Endometrial microvascular endothelial cells (primary cell): Measurements from ENCODE around the gene BNIP1. TPM values are rescaled to one million over a fixed set of nuclear protein-coding genes. Genes with fewer than 3 reads are reported as not detected.

Experiments used
- in situ Hi-C: cut with HindIII; loops from 2 replicates; pipeline ENCODE4 v1.10.0; 2017; ENCODE audit warnings: low sequenced_read_pairs, low pct_unique_long_range_greater_than_20kb; ENCODE audit errors: inconsistent ontology term
- total RNA-seq: library from RNA; depleted of rRNA; stranded (reverse); fragments of >200 nt; gene quantifications from one replicate; pipeline ENCODE4 v1.2.3, GENCODE V29; 2015; ENCODE audit errors: inconsistent ontology term

Gene BNIP1
- total RNA-seq, 1 donor from 2014 or later, result 24.2 TPM

DNA sequence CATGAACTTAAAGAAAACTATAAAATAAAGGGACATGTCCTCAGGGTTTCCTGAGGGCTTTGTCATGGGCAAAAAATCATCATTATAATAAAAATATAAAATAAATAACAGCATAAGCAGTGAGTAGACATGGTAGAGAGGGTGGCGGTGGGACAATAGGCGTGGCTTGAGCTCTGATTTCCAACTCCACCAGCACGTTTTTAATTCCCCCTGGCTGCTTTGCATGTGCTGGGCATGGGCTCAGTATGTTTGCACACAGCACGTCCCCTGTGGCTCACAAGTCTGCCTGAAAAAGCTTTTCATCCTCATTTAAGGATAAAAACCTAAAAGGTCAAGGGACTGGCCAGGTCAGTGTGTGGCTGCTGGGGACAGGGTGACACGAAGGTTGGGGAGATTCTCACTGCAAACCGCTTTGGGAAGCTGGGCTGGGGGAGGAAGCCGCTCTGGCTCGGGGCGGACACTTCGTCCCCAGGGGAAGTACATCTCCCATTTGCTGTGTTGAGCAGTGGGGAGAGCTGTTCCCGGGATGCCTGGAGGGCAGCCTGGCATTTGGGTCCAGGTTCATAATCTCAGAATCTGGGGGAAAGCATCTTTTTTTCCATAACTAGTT, 58.0 kb downstream of the BNIP1 start:
- in situ Hi-C loops, result no loop called here

DNA sequence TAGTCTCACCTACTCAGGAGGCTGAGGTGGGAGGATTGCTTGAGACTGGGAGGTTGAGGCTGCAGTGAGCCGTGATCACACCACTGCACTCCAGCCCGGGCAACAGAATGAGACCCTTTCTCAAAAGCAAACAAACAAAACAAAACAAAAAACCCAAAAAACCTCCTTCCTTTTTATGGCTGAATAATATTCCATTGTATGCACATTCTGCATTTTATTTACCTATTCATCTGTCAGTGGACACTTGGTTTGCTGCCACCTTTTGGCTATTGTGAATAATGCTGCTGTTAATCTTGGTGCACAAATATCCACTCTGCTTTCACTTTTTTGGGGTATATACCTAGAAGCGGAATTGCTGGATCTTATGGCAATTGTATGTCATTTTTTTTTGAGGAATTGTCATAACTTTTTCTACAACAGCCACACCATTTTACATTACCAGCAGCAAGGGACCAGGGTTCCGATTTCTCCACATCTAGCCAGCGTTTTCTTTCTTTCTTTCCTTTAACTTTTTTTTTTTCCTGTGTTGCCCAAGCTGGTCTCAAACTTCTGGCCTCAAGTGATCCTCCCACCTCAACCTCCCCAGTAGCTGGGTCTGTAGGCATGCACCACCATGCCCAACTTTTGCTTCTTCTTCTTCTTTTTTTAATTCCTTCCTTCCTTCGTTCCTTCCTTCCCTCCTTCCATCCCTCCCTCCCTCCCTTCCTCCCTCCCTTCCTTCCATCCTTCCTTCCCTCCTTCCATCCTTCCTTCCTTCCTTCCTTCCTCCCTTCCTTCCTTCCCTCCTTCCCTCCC, 60.1 kb downstream of the BNIP1 start:
- in situ Hi-C loops, result no loop called here

DNA sequence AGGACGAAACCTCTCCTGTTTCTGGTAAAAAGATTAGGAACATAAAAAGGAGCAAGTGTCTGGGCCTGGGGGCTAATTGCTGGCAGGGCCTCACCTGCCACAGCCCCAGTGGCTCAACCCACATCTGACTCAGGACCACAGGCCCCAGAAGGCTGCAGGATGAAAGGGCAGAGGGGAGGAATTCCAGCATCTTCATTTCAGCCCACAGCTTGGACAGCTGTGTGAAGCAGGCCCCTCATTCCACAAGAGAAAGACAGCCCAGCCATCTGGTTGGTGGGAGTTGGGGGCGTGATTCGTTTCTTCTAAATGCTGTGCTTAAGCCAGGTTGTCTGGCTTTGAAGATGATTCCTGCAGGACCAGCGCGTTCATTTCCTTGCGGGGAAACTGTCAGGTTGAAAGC, 61.6 kb downstream of the BNIP1 start:
- in situ Hi-C loops, result no loop called here

DNA sequence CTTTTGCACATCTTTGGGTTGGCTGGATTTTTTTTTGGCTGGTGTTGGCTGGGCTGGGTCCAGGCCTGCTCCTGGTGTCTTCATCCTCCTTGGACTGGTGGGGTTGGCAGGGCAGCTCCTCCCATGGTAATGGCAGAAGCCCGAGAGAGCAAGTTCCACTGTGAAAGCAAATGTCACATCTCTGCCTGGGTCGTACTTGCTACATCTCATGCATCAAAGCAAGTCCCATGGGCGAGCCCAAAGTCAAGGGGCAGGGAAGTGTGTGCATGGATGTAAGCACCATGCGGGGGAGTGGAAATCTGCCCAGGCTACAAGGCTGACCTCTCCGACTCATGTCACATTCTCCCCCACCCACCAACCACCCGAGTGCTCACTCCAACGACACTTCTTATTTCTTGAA, 64.0 kb downstream of the BNIP1 start:
- in situ Hi-C loops, result no loop called here

DNA sequence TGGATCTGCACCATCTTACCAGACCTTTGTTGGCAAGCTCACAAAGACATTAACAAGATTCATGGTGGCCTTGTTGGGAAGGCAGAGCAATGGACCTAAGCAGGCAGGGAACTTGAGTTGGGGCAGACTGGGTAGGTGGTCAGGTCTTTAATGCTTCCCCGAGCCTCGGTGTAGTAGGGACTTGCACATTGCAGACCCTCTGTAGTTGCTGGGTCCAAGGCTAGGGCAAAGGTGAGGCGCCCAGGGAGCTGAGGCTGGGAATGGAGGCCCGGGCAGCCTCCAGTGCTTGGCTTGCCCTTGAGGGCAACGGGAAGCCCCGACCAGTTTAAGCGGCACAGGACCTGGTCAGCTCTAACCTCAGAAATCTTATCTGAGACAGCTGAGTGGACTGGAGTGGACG, 66.5 kb downstream of the BNIP1 start:
- in situ Hi-C loops, result no loop called here

DNA sequence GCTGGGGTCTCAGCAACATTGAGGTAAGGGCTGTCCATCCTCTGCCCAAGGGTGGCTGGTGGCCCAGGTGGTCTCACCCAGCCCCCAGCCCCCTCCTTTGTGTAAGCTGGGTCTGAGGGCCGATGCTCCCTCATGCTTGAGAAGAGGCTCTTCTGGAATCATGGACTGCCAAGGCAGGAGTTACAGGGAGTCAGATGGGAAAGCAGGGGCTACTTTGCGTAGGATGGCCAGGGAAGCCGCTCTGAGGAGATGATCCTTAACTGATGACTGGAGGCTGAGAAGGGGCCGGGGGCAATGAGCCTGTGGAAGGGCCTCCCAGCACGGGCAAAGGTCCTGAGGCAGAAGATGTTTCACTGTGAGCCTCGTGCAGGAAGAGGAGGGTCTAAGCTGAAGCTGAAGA, 67.0 kb downstream of the BNIP1 start:
- in situ Hi-C loops, result no loop called here

DNA sequence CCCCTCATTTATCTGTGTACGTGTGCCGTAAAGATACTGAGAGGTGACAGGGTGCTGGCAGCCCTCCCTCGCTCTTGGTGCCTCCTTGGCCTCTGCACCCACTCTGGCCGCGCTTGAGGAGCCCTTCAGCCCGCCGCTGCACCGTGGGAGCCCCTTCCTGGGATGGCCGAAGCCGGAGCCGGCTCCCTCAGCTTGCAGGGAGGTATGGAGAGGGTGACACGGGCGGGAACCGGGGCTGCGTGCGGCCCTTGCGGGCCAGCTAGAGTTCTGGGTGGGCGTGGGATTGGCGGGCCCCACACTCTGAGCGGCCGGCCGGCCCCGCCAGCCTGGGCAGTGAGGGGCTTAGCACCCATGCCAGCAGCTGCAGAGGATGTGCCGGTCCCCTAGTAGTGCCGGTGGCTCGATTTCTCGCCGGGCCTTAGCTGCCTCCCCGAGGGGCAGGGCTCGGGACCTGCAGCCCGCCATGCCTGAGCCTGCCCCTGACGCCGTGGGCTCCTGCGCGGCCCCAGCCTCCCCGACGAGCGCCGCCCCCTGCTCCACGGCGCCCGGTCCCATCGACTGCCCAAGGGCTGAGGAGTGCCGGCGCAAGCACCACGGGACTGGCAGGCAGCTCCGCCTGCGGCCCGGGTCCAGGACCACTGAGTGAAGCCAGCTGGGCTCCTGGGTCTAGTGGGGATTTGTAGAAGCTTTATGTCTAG, 69.1 kb downstream of the BNIP1 start:
- in situ Hi-C loops, result no loop called here

Other genes starting within 250 kb of the BNIP1 start
- 59.2 TPM for gene RPL26L1, start 185.1 kb upstream of the BNIP1 start, total RNA-seq
- gene ATP6V0E1, start 160.8 kb upstream of the BNIP1 start, total RNA-seq, result 214 TPM
- gene CREBRF, start 88.2 kb upstream of the BNIP1 start, total RNA-seq, result 5.2 TPM
- not detected for gene NKX2-5, start 90.7 kb downstream of the BNIP1 start, total RNA-seq
- gene STC2, start 183.9 kb downstream of the BNIP1 start, total RNA-seq, result 48.3 TPM